Activated CD4-positive, alpha-beta T cell treated with anti-CD3 and anti-CD28 coated beads for 48 hours (primary cell): ENCODE results near the gene BAIAP3.
A peak's percentile ranks its signal among the peaks of the same experiment; 100 is the strongest.

Experiments
- DNase-seq: peaks from one replicate; pipeline ENCODE4 v3.0.0-alpha.2; 2020

BAIAP3 gene

DNA sequence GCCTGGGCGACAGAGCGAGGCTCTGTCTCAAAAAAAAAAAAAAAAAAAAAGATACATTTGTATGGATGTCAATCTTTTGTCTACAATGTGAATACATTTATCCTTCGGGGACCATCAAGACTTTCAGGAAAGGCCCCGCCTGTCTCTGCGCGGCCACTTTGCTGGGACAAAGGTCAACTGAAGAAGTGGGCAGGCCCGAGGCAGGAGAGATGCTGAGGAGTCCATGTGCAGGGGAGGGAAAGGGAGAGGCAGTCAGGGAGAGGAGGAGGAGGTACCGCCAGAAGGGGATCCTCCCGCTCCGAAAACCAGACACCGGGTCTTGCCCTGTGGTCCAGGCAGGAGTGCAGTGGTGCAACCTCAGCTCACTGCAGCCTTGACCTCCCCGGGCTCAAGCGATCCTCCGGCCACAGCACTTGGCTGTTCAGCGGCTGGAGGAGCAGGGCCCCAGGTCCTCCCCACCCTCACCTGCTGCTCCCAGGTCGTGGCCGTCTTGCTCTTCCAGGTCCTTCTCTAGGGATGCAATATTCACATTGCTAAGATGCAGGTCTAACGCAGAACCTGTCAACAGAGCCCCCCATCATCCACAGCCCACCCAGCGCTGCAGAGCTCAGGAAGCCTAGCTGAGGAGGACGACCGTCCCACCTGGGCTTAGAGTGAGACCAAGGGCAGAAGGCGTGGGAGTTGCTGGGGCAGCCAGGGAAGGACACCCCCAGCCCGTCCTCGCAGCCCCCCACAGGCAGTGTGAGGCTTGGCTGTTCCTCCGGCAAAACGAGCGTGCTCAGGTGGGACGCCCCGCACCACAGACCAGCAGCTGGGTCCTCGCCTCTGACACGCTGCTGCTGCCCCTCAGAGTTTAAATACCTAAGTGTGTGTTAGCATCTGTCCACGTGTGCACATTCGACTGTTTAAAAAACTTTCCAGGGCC, 37.9 kb downstream of the BAIAP3 start:
- DNase-seq = no peak

DNA sequence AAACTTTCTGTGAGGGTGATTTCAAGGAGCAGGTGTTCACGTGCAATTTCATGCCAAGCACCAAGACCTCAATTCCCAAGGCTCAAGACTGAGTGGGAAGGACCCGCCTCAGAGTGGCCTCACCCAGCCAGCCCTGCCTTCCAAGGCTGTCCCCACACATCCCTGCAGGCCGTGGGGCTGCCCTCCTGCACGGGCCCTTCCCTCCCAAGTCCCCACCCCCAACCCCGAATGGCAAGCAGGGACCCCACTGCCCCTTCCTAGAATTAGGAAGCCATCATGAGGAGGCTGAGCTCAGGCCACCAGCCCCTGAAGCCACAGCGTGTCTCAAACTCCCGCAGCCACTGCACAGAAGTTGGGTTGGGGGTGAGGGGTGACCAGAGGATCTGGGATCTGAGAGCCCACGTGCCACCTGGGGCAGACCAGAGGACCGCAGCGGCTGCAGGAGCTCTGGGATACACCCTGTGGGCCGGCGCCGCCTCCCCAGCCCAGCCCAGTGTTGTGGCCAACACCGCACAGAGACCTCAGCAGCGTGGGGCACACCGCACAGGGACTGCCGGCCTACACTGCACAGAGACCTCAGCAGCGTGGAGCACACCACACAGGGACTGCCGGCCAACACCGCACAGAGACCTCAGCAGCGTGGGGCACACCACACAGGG, 39.0 kb downstream of the BAIAP3 start:
- DNase-seq = no peak

DNA sequence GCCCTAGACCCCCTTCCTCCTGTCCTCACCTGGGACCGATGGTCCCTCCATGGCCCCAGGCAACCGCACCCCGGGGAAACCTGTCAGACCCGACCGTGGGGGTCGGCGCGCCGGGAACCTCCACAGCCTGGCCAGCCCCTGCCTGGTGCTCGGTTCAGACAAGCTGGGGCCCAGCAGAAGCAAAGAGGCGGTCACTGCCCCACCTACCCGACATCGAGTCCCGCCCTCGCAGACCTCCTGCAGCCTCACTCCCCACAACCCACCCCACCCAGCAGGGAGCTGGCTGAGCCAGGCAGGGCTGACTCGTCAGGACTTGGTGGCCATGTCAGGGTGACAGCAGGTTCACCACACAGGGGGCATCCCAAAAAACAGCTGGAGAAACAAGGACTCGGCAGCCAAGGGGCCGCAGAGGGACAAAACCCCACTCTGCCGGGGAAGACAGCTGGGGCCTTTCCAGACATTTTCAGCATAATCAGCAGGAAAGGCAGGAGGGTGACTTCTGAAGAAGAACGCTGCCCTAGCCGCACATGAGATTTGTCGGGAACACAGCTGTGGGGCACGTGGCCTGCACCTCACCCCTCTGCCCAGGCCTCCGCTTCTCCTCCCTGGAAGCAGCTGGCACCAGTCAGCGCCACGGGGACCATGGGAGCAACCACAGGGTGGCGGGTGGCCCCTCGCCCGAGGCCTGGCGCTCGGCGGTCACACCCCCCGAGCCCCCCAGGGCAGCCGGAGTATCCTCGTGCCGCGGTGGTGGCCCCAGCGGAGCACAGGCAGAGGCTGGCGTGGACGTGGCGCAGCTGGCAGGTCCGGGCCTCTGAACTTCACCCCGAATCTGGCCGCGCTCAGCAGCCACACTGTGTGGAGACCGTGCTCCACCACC, 41.2 kb downstream of the BAIAP3 start:
- DNase-seq = no peak

DNA sequence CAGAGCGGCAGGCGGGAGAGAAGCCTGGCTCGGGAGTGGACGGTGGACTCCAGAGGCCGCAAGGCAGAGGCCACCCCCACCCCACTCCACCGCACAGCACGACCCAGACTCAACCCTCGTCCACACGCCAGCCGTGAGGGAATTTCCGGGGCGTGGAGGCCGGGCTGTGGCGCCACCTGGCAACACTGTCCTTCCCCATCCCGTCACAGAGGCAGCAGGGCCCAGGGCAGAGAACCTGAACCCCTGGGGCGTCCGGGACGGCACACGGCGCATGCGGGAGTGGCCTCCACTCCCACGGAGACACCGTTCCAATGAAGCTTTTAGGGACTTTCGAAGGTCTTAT, 41.8 kb downstream of the BAIAP3 start:
- no peak for DNase-seq

DNA sequence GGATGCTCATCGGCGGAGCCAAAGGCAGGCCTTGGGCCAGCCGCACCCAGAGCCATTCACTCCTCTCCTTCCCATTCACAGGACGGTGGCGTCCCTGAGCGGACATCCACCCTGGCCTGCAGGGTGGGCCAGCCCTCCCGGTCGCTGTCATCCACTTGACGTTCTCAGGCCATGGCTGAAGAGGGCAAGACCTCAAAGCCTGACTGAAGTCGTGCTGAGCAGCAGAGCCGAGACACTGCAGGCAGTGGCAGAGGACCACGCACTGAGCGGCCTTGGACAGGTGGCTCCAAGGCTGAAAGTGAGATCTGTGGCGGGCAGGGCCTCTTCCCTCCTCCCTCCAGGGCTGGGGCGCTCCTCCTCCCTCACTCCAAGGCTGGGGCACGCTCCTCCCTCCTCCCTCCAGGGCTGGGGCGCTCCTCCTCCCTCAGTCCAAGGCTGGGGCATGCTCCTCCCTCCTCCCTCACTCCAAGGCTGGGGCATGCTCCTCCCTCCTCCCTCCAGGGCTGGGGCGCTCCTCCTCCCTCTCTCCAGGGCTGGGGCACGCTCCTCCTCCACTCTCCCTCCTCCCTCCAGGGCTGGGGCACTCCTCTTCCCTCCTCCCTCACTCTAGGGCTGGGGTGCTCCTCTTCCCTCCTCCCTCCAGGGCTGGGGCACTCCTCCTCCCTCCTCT, 42.4 kb downstream of the BAIAP3 start:
- no peak for DNase-seq

DNA sequence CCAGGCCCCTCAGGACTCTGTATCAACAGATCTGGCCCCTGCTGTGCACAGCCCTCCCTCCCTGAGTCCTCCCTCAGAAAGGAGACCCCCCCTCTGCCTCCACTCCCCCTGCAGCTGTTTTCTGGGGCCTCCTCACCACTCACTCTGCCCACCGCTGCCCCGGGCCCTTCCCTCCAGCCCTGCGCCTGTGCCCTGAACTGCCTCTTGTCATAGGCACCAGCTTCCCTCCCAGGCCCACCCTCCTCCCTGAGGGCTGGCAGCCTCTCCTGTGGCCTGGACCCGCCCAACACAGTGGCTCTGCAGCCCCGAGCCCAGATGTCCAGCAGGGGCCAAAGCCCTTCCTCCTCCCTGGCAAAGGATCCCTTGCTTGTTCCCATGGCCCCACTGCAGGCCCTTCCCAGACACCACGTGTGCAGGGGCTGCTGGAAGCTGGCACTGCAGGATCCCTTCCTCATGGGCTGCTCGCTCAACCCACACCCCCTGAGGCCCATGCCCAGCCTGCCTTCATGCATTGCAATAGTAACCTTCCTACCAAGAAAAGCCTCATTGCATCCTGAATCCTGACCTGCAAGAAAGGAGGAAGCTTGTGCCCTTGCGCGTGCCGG, 44.1 kb downstream of the BAIAP3 start:
- DNase-seq = no peak

DNA sequence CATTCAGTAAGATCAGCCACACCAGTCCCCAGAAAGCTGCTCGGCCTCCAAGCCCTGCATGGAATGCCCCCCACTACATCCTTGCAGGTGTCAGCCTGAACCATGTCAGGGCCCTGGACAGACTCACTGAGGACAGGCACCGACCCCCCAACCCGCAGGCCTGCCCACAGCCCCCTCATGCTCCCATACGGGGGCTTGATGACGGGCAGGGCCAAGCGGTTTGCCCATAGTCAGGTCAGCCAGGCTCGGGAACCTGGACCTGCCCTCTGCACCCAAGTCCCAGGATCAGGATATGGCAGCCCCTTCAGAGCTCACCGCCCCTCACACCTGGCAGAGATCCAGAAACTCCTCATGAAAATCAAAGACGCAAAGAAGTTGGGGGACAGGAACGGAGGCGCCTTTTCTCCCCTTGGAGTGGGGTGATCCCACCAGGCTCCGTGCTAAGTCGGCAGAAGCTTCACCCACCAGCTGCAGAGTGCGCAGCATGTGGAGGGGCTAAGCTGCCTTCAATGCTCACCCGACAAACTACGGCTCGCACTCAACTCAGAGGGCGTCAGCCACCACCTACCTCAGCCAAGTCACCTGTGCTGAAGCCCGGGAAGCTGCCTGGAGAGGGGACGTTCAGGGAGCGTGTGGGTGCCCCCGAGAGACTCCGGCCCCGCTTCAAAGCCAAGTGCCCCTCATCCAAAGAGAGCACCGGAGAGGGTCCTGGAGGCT, 44.8 kb downstream of the BAIAP3 start:
- no peak for DNase-seq

DNA sequence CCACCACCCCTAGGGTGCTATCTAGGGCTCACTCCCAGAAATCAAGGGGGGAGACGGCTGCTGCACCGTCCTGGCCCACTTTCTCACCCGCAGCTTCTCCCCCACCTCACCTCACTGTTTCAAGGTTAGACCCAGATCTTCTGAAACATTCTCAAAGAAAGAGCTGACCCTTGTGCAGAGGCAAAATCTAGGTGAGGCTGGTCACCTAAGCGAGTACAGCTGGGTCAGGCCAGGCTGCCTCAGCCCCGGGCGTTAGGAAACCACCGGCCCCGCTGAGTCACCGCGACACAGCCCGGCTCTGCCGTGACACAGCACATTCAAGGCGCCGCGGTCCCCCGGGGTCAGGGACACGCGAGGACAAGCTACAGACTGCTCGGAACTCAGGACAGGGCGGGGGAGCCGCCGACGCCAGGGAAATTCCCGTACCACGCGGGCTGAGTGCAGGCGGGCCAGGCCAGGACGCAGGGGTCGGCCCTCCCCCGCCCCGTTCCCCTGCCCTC, 45.4 kb downstream of the BAIAP3 start:
- DNase-seq = peak; percentile 83

DNA sequence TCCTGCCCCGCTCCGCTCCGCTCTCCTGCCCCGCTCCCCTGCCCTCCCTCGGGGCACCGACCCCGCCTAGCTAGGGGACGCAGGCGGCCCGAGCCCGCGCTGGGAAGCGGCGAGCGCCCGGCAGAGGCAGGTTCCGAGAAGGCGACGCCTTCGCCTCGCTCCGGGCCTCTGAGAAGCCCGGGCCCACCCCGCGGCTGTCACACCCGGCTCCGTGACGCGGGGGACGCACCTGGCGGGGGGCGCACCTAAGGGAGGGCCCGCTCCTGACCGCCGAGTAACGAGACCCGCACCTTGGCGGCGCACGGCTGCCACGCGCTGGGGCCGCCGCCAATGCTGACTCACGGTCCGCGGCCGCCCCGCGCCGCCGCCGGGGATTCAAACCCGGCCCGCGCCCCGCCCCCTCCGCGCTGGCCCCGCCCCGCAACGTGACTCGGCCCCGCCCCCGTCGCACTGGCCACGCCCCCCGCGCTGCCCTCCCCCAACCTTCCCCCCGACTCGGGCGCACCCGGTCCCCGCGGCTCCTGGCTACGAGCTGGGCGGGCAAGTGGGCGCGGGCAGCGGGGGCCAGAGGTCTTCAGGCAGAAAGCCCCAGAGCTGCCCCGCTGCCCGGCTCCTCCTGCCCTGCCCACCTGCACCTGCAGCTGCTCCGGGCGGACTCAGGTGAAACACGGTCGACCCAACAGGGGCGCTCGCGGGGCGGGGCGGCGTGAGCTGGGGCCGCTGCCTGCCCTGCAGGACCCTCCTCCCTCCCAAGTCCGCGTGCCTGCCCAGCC, 46.0 kb downstream of the BAIAP3 start:
- peak; percentile 80 for DNase-seq

DNA sequence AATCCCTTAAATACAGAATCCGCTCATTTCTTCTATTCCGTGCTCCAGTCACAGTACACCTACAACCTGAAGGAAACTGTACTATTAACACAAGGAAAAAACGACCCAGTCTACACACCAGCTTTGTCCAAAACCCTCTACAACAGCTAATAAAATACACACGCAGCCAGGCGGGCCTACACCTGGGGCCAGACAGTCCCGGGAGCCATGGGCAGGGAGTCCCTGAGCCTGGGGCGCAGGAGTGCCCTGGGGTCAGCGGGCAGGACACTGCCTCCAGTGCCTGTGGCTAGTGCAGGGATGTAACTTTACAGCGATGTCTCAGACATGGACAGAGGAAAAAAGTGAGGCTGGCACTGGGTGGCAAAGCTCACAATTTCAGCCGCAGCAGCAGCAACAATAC, 46.8 kb downstream of the BAIAP3 start:
- DNase-seq = no peak

DNA sequence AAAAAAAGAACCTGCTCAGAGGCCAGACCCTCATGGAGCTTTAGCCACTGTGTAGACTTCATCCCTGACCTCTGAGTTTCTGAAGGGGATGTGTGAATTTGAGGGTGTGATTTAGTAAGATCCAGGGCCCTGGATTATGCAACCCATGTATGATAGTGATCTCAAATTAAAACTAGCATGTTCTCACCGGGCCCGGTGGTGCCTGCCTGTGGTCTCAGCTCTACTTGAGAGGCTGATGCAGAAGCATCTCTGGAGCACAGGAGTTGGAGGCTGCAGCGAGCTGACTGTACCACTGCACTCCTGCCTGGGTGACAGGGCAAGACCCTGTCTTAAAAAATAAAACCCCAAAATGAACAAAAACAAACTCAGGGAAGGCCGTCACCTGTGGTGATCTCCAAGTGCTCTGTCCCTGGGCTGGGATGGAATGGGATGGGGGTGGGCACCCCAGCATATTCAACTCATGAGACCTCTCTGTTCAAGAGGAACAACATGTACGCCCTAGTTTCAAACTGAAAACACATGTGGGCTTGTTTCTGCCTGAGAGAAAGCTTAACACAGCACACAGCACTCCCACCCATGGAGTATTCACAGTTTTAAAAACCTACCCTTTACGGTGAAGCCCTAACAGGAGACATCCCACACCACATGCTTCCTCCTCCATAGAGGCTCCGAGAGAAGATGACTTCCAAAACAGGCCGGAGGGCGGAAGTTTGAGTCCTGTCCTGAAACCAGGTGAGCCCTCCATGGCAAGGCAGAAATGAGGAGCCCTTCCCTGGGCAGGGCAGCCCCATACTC, 48.4 kb downstream of the BAIAP3 start:
- DNase-seq = no peak

DNA sequence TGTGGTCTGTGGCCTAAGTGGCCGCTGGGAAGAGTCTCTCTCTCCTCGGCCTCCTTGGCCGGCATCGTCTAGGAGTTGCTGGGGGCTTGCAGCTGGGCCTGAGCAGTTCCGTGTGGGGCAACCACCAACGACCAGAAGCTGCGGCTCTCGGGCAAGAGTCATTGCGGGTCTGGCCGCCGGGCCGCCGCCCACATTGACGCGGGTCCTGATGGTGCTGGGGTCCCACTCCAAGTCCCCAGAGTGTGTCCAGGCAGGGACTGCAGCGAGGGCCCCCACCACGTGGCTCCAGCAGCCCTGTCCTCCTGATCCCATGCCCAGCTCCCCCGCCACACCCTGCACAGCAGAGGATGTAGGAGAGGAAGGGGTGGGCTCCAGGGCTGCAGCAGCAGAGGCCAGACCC, 50.1 kb downstream of the BAIAP3 start:
- DNase-seq = no peak

DNA sequence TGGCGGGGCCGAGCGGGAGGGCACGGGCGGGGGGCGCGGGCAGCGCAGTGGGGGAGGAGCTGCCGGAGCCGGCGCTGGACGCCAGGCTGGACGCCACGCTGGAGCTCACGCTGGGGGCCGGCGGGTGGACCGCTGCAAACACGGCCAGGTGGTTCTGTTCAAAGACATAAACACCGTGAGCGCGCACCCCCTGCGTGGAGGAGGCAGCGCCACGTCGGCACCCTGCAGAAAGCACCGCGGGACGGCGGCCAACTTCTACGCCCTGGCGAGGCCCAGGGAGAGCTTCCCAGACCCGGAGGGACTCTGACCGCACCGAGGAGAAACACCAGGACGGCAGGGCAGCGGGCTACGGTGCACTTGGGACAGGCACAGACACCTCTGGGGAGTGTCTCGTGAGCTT, 51.8 kb downstream of the BAIAP3 start:
- no peak for DNase-seq

DNA sequence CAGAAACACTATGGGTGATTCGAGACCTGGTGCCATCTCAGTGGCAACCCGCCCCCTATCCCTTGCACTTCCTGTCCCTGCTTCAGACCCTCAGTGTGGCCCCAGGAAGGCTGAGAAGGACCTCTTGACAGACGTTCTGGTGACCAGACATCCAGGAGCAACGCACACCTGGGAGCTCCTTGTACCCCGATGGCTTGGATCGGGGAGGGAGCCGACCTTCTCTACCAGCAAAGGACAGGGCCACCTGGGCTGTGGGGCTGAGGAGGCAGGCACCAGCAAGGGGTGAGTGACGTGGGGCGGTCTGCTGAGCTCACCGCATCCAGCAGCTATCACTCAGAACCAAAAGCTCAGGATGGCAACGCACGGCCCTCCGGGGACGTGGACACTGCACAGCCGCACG, 53.9 kb downstream of the BAIAP3 start:
- DNase-seq = no peak

DNA sequence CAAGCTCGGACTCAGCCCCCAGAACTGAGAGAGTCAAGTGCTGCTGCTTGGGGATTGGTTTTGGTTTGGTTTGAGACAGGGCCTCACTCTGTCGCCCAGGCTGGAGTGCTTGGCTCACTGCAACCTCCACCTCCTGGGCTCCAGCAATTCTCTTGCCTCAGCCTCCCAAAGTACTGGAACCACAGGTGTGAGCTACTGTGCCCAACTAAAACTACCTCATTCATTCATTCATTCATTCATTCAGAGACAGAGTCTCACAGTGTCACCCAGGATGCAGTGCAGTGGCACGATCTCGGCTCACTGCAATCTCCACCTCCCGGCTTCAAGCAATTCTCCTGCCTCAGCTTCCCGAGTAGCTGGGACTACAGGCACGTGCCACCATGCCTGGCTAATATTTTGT, 56.3 kb downstream of the BAIAP3 start:
- DNase-seq = no peak

DNA sequence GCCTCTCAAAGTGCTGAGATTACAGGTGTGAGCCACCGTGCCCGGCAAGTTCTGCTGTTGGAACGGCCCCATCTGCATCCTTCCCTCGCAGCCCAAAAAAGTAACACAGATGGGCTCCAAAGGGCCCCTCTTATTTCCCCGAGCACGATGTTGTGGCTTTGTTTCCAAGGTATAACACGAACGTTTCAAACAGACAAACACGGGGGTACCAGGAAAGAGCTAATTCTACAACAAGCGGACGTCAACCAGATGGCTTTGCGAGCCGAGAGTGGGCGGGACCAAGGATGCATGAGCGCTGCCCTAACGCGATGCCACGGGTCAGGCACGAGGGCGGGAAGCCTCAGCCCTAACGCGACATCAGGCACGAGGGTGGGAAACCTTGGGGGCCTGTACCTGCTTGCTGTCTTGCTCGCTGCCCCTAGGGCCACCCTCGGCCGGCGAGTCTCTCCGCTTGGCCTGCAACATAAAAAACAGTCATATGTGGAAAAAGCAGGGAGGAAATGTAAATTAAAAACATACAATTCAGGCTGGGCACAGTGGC, 56.9 kb downstream of the BAIAP3 start:
- DNase-seq = no peak

DNA sequence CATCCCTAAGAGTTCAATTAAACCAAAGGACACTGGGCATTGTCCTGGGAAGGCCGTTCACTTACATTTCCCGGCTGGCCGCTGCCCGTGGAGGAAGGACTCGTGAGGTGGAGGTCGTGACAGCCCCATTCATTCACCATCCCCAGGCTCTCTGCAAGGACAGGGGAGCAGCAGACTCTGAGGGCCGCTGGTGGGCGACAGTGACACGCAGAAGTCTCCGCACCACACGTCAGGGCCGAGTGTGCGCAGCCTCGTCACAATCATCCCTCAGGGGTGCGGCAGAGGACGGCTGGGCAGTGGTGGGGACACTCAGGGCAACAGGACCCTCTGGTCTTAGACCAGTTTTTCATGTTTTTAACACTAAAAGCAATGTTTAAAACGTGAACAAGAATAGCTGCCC, 59.4 kb downstream of the BAIAP3 start:
- no peak for DNase-seq

DNA sequence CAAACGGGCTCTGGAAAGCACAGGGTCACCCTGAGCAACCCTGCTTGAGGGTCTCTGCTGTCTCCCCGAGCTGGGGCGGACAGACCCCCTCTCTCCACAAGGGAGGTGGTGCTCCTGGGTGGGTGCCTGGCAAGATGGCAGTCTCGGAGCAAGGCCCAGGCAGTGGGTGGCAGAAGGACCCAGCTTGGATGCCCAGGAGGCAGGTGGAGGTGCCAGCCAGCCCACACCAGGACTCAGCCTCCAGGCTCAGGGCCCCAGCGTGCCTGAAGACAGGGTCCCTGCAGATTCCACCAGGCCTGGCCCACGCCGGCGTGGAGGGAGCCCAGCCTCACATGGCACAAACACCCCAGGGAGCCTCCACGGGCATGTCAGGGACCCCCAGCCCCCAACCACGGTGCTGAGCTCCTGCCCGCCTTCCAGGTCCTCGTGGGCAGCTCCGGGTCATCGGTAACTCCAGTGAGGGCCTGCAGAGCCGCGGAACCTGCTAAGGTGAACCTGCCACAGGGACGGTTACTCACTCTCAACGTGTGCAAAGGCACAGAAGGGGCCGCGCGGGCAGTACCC, 60.2 kb downstream of the BAIAP3 start:
- no peak for DNase-seq

DNA sequence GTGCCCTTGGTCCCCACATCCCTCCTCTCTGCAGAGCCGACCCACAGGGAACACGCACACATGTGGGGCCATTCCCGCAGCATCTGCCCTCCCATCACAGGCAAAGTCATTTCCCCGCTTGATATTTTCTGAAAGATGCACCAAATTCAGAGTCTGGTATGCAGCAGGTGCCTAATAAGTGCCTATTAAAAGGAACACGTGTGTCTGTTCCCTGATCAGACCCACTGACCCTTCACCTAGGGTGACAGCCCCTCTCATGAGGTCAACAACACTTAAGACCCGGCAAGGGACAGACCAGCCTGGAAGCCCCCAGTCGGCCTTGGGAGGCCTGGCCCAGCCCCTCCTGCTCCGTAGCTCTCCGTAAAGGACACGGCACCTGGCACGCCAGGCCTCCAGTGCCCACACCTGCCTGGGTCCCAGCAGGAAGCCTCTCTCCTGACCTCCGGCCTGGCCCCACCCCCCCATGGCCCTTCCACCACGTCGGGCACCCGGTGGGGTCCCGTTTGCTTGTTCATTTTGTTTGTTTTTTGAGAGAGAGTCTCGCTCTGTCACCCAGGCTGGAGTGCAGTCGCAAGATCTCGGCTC, 61.0 kb downstream of the BAIAP3 start:
- no peak for DNase-seq
